GM19193 (cell line): ENCODE results near the gene CACUL1.

ENCODE experiments used
- POLR2A ChIP-seq: IDR thresholded peaks from 4 replicates; pipeline ENCODE4 v1.6.1; 2011; ENCODE audit not compliant: insufficient read depth, insufficient read length; ENCODE audit errors: extremely low read depth

CACUL1 gene

GRCh38 chr10:118662228-118663035 lies 92.3 kb downstream of the CACUL1 start:
- TF ChIP-seq POLR2A = no peak

- TF ChIP-seq POLR2A = no peak
Measured at GRCh38 chr10:118658762-118659161, 96.0 kb downstream of the CACUL1 start.

GRCh38 chr10:118642228-118642627 lies 112.5 kb downstream of the CACUL1 start:
- no peak for TF ChIP-seq POLR2A

- no peak for TF ChIP-seq POLR2A
Measured at GRCh38 chr10:118638680-118639079, 116.1 kb downstream of the CACUL1 start.

GRCh38 chr10:118635674-118636402 lies 118.9 kb downstream of the CACUL1 start:
- TF ChIP-seq POLR2A = no peak

- no peak for TF ChIP-seq POLR2A
Measured at GRCh38 chr10:118633786-118634185, 121.0 kb downstream of the CACUL1 start.

- no peak for TF ChIP-seq POLR2A
Measured at GRCh38 chr10:118629211-118629610, 125.6 kb downstream of the CACUL1 start.

GRCh38 chr10:118628397-118628796 lies 126.4 kb downstream of the CACUL1 start:
- TF ChIP-seq POLR2A = no peak

GRCh38 chr10:118626953-118627352 lies 127.8 kb downstream of the CACUL1 start:
- TF ChIP-seq POLR2A = no peak
